GM12801 (cell line): Measurements from ENCODE around the gene CYB5R4.

Experiments used
- TF ChIP-seq, protein P1 (sequence below): IDR thresholded peaks from one replicate; pipeline ENCODE4 v1.5.1; 2011; ENCODE audit warnings: control low read depth; ENCODE audit not compliant: insufficient read length; ENCODE audit errors: extremely low read depth

Gene CYB5R4

GRCh38 chr6:83962582-83962981 is 103.1 kb downstream of the CYB5R4 start:
- TF ChIP-seq, protein P1, sequence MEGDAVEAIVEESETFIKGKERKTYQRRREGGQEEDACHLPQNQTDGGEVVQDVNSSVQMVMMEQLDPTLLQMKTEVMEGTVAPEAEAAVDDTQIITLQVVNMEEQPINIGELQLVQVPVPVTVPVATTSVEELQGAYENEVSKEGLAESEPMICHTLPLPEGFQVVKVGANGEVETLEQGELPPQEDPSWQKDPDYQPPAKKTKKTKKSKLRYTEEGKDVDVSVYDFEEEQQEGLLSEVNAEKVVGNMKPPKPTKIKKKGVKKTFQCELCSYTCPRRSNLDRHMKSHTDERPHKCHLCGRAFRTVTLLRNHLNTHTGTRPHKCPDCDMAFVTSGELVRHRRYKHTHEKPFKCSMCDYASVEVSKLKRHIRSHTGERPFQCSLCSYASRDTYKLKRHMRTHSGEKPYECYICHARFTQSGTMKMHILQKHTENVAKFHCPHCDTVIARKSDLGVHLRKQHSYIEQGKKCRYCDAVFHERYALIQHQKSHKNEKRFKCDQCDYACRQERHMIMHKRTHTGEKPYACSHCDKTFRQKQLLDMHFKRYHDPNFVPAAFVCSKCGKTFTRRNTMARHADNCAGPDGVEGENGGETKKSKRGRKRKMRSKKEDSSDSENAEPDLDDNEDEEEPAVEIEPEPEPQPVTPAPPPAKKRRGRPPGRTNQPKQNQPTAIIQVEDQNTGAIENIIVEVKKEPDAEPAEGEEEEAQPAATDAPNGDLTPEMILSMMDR: no peak

DNA sequence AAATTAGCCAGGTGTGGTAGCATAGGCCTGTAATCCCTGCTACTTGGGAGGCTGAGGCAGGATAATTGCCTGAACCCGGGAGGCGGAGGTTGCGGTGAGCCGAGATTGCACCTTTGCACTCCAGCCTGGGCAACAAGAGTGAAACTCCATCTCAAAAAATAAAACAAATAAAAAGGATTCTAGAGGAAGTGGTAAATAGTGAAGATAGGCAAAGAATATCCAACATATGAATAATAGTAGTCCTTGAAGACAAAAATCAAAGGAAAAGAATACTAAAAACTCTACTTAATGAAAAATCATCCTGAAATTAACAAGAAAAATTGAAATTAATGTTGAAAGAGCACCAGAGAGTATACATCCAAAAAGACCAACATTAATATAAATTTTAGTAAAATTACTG is 107.0 kb downstream of the CYB5R4 start:
- TF ChIP-seq, protein P1: no peak

DNA sequence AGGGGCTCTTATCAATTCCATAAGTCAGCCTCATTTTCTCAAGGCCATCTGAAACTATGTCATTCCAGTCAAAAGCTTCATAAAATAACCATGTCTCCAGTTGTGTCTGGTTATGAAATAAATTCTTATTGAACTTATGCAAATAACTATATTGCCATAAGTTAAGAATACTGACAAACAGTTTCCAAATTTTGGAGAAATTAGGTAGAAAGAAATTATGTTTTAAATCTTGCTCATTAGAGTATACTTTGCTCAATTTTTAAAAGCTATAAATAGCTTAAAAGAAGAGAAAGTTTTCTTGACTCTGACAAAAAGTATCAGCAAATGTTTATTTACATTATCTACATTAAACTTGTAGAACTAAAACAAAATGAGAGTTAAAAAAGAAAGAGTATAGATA is 111.1 kb downstream of the CYB5R4 start:
- TF ChIP-seq, protein P1: no peak

DNA sequence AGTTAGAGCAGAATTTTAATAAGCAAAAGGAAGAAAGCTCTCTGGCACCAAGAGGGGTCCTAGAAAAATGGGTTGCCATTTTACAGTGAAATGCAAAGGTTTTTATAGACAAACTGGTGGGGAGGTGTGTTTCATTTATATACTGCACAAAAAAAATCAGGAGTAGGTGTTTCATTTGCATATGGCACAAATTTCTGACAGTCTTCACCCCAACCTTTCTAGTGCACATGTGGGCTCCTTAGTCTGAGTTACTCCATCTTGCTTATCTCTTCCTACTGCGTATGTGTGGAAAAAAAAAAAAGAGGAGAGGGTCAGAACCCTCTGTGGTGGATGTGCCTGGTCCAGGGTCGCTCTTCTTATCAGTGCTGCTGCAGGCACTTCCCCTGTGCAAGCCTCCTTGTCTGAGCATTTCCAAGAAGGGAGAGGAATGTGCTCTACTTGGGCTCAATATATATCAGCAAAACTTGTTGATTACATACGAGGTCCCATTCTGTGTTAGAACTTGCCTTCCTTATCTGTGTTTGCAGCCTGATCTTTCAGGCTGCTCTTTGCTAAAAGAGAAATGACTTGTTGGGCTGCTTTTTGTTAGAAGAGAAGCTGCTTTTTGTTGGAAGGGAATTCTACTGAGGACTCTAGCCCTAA is 115.0 kb downstream of the CYB5R4 start:
- TF ChIP-seq, protein P1: no peak

GRCh38 chr6:83976037-83976755 is 116.7 kb downstream of the CYB5R4 start:
- TF ChIP-seq, protein P1: no peak

DNA sequence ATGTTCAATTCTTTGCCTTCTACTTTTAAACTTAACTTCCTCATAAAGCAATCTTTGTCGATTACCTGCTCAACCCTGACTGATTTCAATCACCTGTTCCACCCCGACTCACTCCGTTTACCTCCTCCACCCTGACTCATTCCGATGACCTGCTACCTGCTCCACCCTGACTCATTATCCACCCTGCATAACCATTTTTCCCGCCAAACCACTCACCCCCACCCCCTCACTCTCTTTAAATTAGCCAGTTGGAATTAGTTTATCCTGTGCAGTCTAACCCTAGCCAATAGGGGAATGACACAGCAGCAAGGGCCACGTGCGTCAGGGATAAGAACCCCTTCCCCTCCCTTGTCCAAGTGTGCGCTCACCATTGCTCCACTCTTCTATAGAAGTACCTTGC is 117.4 kb downstream of the CYB5R4 start:
- TF ChIP-seq, protein P1: no peak

- TF ChIP-seq, protein P1: no peak
Observed at GRCh38 chr6:83978324-83978734, 118.8 kb downstream of the CYB5R4 start.
